GM10847 (cell line): ENCODE measurements around the gene TNFAIP6.

Source experiments
- POLR2A ChIP-seq: IDR thresholded peaks from 2 replicates; pipeline ENCODE4 v1.6.1; 2011; ENCODE audit not compliant: insufficient read length; ENCODE audit errors: extremely low read depth

TNFAIP6 gene

GRCh38 chr2:151401149-151401548 lies 43.8 kb downstream of the TNFAIP6 start:
- TF ChIP-seq POLR2A: no peak

GRCh38 chr2:151403914-151404313 lies 46.5 kb downstream of the TNFAIP6 start:
- TF ChIP-seq POLR2A: no peak

GRCh38 chr2:151405376-151405775 lies 48.0 kb downstream of the TNFAIP6 start:
- no peak for TF ChIP-seq POLR2A

DNA sequence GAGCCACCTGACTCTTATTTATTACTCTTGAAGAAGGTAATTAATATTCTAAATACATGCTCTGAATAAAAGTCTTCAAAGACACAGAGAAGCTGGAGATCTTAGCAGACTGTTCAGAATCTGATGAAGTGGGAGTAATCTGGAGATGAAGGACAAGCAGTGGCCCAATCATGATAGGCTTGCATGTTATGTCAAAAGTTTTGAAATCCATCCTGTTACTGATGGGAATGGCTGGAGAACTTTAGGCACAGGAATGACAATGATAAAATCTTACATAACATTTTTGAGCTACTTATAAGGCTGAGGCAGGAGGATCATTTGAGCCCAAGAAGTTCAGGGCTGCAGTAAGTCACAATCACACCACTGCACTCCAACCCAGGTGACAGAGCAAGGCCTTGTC lies 49.9 kb downstream of the TNFAIP6 start:
- TF ChIP-seq POLR2A: no peak

- TF ChIP-seq POLR2A: no peak
Measured at GRCh38 chr2:151408788-151409600, 51.6 kb downstream of the TNFAIP6 start.

- peak; percentile 59 for TF ChIP-seq POLR2A
Measured at GRCh38 chr2:151409601-151410484, 52.5 kb downstream of the TNFAIP6 start, which contains the start of gene RIF1. Gene RIF1 (plus strand): TSS chr2:151409902. CDS start chr2:151410424, 522 bp downstream.

DNA sequence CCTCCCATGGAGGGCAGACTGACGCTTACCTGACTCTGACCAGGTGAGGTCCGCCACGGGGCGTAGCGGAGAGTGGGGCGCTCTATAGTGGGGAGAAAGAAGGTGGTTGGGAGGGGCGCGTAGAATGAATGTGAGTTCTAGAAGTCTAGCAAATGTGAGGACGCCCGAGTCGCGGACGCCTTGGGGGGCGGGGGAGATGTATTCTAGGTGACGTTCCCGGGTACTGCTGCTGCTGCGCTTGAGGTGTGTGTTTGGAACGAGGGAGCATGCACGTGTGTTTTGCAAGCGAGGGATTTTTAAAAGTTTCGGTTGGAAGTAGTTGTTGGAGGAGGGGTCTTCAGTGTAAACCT lies 53.1 kb downstream of the TNFAIP6 start:
- TF ChIP-seq POLR2A: no peak

GRCh38 chr2:151417650-151418049 lies 60.3 kb downstream of the TNFAIP6 start:
- TF ChIP-seq POLR2A: no peak

GRCh38 chr2:151422917-151423439 lies 65.6 kb downstream of the TNFAIP6 start:
- no peak for TF ChIP-seq POLR2A

- no peak for TF ChIP-seq POLR2A
Measured at GRCh38 chr2:151423760-151424159, 66.4 kb downstream of the TNFAIP6 start.
